Epithelial cell of esophagus (primary cell): ENCODE data around the gene BNC2.
"Not testable (repeated sequence)": the region's sequence is repeated elsewhere in the genome, so short reads cannot be mapped to it uniquely, and the experiment has no call there.

Experiments used
- DNase-seq: peaks from one replicate; pipeline ENCODE4 v3.0.0; 2010; ENCODE audit warnings: low read depth
- H3K4me3 ChIP-seq: 2 replicates; pipeline ENCODE4 v1.5.1; 2011; ENCODE audit warnings: mild to moderate bottlenecking, low read length, control low read depth
- TF ChIP-seq, protein P1 (sequence below): IDR thresholded peaks from 2 replicates; pipeline ENCODE4 v1.5.1; 2011; ENCODE audit warnings: low read depth, mild to moderate bottlenecking, low read length, control low read depth, inconsistent platforms; ENCODE audit not compliant: insufficient read depth; ENCODE audit errors: missing control alignments

BNC2 gene

DNA sequence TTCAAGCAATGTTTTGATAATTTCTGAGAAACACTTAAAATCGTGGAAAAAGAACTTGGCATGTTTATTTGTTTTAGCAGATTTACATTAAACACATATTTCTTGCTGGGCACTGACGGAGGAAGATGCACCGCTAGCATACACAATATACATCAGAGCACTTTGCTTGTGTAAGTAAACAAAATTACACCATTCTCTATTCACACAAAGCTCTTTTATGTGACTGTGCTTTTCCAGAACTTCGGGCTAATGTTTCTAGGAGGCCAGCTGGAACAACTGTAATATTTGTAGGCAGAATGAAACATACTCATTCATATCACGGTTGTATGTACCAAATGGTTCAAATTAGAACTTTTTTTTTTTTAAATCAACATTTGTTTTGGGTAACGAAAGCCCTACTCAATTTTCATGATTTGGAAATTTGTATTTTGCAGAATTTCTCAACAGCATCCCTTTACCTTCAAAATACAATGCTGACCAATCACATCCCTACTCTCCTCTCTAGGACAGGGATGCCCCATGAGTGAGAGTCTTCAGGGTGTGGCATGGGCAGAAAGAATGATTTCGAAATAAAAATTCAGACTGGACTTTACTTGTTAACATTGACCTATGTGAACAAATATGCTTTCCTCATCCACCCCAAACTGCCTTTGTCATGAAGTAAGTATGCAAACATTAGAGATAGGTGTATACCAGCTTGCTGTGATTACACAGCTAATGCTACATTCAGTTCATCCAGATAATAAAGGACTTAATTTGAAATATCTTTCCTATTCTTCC is 425.1 kb downstream of the BNC2 start:
- TF ChIP-seq, protein P1, sequence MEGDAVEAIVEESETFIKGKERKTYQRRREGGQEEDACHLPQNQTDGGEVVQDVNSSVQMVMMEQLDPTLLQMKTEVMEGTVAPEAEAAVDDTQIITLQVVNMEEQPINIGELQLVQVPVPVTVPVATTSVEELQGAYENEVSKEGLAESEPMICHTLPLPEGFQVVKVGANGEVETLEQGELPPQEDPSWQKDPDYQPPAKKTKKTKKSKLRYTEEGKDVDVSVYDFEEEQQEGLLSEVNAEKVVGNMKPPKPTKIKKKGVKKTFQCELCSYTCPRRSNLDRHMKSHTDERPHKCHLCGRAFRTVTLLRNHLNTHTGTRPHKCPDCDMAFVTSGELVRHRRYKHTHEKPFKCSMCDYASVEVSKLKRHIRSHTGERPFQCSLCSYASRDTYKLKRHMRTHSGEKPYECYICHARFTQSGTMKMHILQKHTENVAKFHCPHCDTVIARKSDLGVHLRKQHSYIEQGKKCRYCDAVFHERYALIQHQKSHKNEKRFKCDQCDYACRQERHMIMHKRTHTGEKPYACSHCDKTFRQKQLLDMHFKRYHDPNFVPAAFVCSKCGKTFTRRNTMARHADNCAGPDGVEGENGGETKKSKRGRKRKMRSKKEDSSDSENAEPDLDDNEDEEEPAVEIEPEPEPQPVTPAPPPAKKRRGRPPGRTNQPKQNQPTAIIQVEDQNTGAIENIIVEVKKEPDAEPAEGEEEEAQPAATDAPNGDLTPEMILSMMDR = no peak
- DNase-seq = peak; percentile 89
- no peak overlapping the region for H3K4me3 ChIP-seq

DNA sequence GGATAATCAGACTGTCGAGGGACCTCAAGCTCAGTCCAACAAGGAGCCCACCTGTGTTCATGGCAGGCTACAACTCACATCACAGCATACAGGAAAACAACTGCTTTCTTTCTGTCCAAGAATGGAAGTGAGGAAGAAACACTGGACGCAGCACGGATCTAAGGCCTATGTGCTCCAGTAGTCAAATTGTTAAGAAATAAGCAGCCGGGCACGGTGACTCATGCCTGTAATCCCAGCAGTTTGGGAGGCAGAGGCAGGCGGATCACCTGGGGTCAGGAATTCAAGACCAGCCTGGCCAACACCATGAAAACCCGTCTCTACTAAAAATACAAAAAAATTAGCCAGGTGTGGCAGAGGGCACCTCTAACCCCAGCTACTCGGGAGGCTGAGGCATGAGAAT is 427.8 kb downstream of the BNC2 start:
- H3K4me3 ChIP-seq = no peak overlapping the region
- peak; percentile 72 for DNase-seq
- TF ChIP-seq, protein P1 = no peak

DNA sequence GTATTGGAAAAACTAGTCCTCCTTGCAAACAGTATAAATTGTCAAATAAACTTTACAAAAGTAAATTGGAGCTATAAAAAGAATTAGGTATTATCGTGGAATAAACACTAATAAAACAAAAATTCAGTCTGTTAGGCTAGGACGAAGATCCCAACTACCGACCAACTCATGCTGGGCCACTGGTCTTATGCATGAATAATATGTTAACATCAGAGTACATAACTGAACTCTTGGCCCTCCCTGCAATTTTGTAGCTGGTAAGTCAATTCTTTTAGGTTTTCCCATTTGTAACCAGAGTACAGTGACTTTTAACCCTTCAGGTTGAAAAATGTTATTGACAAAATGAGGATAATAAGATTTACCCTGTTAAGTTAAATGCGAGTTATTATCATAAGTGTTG is 428.7 kb downstream of the BNC2 start:
- TF ChIP-seq, protein P1 = no peak
- no peak for DNase-seq
- no peak overlapping the region for H3K4me3 ChIP-seq

DNA sequence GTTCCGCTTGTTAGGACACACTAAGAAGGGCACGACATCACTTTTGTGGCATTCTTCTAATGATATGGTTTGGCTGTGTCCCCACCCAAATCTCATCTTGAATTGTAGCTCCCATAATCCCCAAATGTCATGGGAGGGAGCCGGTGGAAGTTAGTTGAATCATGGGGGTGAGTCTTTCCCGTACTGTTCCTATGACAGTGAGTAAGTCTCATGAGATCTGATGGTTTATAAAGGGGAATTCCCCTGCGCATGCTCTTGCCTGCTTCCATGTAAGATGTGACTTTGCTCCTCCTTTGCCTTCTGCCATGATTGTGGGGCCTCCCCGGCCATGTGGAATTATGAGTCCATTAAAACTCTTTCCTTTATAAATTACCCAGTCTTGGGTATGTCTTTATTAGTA is 431.6 kb downstream of the BNC2 start:
- peak; percentile 40 for DNase-seq
- not testable (repeated sequence) for H3K4me3 ChIP-seq

DNA sequence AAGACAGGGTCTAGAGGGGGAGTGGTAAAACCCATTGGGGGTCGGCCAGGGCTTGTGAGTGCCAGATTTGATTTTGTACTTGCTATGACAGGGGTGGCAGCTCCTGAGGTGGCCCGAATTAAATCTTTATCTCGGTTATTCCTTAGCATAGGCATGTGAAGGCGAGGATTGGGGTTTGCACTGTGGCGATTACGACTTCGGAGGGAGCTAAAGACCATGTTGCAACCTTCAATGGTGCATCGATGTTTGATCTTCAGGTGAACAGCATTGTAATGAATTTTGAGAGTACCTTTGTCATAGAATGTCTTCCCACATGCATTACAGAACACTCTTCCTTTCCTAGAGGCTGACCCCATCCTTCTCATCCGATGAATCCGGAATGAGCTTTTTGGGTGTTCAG is 433.9 kb downstream of the BNC2 start:
- DNase-seq = no peak
- H3K4me3 ChIP-seq = no peak overlapping the region
- TF ChIP-seq, protein P1 = no peak

DNA sequence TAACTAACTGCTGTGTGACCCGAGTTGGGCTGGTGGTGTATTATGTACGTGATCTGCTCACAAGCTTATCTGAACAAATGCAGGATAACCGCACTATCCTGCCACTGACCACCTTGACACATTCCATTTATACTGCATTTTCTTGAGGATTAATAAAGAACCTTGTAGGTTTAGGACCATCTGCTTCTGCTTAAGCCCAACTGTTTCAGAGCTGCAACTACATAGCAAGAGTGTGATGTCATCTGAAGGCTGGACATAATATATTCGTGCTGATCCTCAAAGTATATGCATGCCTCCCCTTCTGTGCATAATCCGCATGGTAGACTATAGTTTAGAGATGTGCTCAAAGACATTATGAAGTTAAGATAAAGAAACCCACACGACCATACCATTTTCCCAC is 435.9 kb downstream of the BNC2 start:
- TF ChIP-seq, protein P1 = no peak
- no peak for DNase-seq
- H3K4me3 ChIP-seq = no peak overlapping the region

DNA sequence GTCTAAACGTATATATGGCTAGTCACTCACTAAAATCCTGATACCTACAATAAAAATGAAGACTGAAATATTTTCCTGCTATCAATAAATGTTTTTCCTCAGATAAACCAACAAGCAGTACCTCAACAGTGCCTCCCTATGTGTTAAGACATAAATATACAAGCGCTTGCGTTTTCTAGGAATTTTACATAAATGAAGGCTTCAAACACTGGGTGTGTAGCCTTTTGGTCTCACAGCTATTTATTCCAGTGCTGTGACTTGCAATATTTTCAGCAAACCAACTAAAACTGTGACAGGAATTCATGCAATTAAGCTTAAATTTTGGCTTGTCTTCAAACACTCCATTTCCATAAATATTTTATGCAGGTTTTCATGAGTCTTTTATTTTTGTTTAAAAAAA is 437.0 kb downstream of the BNC2 start:
- no peak for DNase-seq
- TF ChIP-seq, protein P1 = no peak
- H3K4me3 ChIP-seq = no peak overlapping the region
